ENCODE measurements around the gene PCBP4.
"Not testable (repeated sequence)": the region's sequence is repeated elsewhere in the genome, so short reads cannot be mapped to it uniquely, and the experiment has no call there.

PCBP4 gene

DNA sequence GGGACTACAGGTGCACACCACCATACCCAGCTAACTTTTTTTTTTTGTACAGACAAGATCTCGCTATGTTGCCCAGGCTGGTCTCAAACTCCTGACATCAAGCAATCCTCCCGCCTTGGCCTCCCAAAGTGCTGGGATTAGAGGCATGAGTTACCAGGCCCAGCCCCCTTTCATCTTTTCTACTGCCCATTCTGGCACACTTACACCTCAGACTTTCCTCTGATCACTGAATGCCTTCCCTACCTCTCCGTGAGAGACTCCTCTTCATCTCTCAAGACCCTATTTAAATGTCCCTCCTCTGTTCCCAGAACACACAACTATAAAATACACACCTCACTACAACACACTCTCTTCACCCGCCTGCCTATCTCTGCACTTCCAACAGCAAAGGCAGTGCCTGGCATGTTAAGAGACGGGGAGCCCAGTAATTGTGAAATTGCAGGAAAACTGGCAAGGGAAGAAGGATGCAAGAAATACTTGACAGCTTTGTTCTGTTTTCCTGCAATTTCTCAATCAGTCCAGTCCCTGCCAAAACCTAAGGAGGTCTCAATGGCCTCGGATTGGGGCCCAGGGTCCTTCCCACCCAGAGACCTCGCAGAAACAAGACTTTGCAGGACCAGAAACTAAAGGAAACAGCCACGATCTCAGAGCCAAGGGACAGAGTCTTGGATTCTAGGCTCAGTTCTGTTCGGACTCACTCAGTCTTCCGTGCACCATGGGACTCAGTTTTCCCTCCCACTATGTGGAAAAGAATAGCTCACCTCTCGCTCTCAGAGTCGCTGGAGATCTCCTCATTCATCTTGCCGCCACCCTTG lies 26.4 kb downstream of the PCBP4 start:
- DNase-seq (ENCODE audit: low read depth in 3 of 3) = no peak

DNA sequence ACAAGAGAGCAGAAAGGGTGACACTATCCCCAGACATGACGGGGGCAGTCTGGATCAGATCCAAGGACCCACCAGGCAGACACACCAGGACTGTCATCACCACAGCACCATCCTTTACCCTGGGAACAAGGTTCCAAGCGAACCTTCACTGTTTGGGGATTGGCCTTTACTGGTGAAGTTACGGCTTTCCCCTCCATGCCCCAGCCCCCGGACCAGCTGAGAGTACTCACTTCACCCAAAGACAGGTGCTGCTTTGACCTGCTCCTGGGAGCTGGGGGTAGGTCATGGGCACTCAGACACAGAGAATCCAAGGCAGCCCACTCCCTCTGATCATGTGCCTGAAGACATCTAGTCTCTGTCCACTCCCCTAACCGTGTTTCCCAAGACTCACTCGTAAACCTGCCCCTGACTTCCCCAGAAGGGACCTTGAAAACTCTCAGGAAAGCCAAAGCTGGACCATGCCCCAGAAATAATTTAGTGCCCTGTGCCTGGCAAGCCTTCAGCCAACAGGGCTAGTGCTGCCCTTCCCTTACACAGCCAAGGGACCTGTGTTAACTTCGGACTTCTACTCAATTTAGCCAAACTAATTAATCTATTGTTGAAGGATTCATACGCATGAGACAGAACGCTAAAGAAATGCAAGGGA lies 28.4 kb downstream of the PCBP4 start:
- DNase-seq (ENCODE audit: low read depth in 3 of 3) = no peak

DNA sequence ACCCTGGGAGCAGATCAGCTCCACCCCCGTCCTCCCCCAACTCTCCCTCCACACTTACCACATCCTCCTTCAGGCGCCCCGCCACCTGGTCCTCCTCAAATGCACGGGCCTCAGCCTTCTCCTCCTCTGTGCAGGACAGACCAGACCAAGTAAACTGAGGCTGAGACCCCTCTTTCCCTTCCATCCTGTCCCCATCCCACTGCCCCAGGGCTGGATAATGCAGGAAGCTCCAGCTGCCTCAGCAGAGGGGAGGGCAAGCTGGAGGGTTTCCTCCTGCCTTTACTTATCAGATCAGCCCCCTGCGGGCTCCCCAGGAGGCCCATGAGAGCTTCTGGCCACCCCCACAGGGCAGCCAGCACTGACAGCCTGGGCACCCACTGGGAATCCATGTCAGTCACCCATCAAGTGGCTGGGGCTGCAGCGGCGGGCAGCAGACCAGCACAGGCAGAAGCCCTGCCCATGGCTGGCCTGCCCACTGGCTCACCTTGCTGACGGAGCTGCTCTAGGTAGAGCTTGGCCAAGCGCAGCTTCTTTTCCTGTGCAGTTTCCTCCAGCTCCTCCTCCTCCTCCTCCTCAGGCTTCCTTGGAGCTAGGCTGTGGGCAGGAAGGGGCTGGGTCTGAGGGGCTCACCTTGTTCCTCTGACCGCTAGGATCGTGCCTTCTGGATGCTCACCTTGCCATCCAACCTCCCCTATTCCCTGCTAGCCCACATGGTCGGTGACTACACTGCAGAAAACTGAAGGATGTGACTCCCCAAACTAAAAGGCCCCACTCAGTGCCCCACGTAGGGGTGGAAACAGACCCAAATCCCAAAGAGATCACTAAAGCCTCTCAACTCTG lies 29.4 kb downstream of the PCBP4 start:
- no peak for DNase-seq (ENCODE audit: low read depth in 3 of 3)

DNA sequence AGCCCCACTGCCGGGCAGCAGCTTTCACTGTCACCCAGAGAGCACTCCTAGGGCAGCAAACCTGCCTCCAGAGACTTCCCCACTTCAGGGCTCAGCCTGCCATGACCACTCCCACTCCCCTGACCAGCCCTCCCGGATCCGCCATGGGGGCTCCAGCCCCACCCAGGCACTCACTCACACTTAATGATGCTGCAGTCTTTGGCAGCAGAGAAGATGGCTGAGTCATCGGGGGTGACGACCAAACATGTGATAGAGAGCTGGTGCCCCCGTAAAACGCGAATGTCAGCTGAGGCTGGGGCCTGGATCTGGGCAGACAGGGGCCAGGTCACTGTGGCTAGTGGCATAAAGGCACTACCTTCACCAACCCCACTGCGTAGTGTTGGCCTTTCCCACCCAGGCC lies 30.2 kb downstream of the PCBP4 start:
- DNase-seq (ENCODE audit: low read depth in 3 of 3) = no peak

DNA sequence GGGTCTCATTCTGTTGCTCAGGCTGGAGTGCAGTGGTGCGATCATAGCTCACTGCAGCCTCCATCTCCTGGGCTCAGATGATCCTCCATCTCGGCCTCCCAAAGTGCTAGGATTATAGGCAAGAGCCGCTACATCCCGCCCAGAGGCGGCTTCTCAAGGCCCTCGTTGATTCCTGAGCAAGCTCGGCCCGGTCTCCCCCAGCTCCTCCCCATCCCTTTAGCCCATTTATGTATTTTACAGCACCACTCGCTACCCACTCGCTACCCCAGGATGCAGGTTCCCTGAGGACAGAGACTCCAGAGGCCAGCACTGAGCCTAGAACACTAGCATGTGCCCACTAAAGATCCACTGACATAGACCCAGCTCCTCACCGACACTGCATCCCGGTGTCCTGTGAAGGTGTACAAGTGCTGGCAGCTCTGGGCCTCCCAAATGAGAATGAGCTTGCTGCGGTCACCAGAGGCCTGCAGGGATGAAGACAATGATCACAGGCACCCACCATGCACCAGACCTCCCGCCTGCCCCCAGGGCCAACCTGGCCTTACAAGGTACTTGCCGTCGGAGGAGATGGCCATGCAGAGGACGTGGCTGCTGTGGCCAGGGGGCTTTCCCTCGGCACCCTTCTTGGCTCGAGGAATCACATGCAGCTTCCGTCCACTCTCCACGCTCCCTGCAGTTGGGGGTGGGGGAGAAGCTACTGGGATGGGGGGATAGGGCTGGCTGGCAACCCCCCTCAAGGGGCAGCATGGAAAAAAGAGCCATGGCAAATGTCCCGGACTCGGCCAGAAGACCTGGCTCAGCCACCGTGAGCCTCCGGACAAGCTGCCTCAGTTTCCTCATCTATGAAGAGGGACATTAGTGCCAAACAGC lies 31.1 kb downstream of the PCBP4 start:
- no peak for DNase-seq (ENCODE audit: low read depth in 3 of 3)

DNA sequence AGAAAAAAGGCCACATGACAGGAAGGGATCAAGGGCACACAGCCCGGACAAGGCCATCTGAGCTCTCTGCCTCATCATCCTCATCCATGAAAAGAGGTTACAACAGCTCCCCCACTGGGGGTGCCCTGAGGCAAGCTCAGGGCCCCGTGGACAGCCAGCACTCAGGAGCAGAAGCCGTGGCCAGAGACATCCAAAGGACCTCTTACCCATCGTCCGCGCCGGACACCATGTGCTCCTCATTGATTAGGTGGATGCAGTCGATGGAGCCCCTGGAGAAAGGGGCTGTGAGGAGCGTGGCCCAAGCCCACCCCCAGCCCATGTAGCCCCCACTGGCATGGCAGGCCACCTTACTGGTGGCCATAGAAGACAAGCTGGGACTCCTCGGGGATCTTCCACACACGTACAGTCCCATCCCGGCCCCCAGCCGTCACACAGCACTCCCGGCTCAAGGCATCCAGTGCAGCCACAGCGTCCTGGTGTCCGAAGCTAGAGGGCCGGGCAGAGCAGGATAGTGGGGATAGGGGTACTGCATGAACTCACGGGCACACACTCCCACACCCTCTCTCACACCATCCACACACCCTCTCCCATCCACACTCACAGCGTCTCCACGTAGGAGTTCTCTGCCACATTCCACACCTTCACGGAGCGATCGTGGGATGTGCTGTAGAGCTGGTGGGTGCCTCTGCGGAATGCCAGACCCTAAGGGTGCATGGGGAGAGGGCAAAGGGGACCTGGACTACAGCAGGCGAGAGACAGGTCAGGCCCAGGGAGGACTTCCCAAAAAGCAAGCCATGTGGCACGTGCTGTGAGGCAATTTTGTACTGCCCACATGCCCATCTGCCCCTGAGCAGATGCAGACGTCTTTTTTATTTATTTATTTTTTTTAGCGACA lies 32.0 kb downstream of the PCBP4 start:
- no peak for DNase-seq (ENCODE audit: low read depth in 3 of 3)

DNA sequence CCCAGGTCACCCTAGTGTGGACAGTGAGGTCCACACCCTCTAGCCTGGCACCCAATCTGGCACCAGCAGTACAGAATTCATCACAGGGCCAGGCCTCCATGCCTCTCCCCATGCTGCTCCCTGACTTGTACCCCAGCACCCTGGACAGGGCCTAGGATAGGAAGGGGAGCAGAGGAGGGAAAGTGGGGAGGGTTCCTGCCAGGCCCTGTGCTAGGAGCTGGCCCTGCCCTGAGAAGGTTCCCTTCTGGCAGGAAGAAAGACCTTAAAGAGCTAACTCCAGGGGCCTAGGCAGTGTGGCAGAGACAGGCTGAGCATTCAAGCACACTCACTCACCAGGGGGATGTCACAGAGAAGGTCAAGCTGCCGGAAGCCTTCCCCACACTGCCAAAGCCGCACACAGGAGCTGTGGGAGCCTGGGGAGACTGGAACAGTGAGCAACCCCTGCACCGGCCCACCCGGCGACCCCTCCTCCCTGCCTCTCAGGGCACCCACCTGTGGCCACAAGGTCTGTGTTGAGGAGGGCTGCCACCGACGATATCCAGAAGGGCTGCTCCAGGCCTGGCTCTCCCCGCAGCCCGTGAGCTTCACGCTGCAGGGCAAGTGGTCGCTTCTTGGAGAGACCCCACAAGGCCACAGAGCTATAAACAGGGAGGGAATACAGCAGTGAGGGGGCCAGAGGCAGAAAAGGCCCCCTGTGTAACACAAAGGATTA lies 33.0 kb downstream of the PCBP4 start:
- DNase-seq (ENCODE audit: low read depth in 3 of 3) = no peak

DNA sequence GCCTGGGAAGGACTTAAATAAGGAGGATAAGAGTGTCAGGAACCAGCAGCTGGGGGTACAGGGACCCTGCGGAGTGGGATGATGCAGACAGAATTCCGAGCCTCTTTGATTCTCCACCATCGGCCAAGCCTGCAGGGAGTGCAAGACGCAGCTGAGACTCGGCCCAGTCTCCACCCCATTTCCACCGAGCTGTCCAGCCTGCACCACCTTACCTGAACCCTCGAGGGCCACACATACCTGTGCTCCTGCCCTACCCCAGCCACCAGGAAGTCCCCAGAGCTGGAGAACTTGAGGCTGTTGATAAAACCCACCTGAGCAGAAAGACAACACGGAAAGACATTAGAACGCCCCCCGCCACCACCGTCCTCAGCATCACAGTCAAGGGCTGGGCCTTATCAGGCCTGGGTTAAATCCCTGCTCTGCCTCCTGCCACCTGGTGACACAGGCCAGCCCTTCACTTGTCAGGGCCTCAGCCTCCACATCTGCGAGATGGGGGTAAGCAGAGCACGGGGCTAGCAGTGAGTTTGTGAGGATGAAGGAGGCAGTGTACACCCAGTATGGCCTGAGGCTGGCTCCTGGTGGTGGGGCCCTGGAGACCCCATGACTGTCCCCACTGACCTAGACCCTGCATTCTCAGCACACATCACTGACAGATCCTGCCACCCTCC lies 33.6 kb downstream of the PCBP4 start:
- no peak for DNase-seq (ENCODE audit: low read depth in 3 of 3)

DNA sequence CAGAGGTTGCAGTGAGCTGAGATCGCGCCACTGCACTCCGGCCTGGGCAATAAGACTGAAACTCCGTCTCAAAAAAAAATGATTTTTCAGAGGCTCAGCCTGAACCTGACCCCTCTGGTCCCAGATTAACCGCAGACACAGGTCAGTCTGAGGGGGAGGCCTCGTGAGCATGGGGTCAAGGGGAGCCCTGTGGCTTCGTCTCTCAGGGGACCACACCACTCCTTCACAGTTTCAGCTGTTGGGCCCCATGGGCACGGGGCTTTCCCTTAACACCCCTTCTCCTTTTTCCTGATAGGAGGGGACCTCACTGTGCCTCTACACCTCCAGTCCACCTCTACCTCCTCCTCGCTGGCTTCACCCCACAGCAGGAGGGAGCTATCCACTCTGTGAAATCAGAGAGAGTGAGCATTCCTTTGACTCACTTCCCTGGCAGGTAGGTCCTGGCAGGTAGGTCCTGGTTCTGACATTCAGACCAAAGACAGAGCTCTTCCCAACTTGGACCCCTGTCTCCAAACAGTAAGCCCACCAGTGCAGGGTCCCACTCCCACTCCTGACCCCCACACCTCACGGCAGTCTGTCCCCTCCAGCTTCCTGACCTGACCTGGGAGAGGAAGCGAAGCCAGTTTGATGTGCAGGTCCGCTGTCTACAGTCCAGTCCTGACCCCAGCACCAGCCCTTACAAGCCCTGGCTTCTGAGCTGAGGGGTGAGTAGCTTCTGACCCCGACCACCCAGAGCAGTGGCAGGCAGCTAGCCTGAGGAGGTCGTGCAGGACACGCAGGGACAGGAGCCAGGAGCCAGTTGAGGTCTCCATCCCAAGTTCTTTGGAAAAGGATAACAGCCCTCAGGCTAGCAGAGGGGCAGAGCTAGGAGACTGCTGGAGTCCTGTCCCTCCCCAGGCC lies 34.5 kb downstream of the PCBP4 start:
- DNase-seq (ENCODE audit: low read depth in 3 of 3) = no peak

DNA sequence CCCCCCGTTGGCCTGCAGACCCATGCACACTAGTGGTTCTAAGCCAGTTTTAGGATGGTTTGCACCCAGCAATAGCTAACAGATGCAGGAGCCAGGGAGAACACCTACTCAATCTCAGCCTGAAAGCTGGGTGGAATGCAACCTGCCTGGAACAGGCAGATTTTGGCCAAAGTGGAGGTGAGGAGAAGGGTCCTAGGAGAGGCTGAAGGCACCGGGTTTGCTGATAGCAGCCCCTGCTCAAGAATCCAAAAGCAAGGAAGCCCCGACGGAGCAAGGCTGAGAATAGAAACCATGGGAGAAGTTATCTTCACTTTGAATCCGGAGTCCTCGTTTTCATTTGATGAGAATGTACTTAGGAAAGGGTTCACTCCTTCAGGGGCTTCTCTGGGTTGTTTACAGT lies 35.5 kb downstream of the PCBP4 start:
- DNase-seq (ENCODE audit: low read depth in 3 of 3) = no peak

DNA sequence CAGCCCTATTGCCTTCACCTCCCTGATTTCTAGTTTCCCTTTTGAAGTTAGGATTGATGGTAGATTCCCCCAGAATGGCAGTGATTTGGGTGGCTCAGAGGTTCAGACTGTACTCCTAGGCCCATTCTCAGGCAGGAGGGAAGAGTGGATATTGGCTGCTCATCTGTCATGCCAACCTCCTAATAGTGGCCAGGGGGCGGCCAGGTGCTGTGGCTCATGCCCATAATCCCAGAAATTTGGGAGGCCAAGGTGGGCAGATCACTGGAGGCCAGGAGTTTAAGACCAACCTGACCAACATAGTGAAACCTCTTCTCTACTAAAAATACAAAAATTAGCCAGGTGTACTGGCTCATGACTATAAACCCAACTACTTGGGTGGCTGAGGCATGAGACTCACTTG lies 36.8 kb downstream of the PCBP4 start:
- DNase-seq (ENCODE audit: low read depth in 3 of 3) = no peak

DNA sequence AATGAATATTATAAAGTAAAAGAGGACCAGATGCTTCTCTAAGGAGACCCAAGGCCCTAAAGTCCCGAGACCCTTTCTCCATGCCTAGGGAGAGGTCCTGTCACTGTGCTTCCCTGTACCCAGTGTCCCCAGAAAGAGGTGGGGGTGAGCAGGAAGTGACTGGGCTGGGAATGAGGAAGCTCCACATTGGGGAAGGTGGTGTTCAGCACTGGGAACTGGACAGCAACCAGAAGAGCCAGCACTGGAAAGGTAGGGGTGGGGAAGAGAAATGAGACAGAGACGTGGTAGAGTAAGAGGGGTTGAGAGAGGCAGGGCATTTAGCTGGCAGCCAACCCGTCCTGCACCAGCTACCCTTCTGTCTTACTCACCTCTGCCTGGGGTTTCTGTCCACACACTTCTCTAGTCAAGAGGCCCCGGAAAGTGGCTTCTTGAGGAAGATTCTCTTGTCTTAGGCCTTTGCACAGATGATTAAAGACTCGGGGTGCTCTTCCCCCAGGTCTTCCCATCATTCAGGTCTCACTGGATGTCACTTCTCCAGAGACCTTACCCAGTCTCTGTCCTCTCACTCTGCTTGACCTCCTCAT lies 37.7 kb downstream of the PCBP4 start:
- DNase-seq (ENCODE audit: low read depth in 3 of 3) = no peak

DNA sequence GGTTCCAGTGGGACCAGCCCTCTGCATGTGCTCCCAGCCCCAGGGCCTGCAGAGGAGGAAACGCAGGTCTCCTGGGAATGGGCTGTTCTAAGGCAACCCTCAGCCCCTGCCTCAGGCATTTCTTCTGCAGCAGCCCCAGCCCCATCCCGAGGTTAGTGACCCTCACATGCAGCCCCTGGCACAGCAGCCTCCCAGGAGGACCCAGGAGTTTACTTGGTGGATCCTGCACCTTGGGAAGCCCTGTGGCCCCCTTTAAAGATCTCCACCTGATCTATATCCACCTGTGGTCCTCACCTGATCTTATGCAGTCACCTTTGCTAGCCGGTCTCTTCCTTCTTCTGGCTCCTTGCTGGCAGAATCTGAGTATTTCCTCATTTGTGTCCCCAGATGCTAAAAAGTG lies 38.3 kb downstream of the PCBP4 start:
- not testable (repeated sequence) for DNase-seq (ENCODE audit: low read depth in 3 of 3)

DNA sequence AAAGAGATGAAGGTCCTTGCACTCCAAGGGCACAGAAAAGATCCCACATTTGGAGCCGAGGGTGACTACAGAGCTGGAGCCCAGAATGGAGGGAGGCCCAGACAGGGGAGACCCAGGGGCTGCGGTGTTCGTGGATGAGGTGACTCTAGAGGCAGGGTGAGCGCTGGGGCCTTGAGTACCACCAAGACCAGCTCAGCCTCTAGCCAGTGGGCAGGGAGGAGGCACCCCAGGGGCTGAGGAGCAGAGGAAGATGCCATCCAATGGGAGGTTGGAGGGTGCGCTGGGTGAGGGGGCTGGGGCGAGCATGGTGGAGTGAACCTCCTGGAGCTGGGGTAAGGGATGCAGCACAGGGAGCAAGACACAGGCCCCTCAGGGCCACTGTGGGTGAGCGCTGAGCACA lies 38.8 kb downstream of the PCBP4 start:
- DNase-seq (ENCODE audit: low read depth in 3 of 3) = no peak

DNA sequence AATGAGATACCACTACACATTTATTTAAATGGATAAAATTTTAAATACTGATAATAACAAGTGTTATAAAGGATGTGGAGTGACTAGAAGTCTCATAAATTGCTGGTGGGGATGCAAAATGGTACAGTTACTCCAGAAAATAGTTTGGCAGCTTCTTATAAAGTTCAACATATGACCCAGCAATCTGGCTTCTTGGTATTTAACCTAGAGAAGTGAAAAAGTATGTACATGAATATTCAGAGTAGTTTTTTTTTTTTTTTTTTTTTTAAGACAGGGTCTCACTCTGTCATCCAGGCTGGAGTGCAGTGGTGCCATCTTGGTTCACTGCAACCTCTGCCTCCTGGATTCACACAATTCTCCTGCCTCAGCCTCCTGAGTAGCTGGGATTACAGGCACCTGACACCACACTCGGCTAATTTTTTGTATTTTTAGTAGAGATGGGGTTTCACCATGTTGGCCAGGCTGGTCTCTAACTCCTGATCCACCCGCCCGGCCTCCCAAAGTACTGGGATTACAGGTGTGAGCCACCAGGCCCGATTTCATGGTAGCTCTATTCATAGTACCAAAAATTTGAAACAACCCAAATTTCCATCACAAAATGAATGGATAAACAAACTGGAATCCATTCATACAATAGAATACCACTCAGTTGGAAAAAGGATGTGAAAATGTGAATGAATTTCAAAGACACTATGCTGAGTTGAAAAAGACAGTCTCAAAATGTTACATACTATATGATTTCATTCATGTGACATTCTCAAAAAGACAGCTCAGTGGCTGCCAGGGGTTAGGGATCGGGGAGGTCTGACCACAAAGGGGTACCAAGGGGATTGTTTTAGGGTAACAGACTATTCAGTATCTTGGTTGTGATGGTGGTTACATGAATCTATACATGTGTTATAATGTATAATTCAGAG lies 39.9 kb downstream of the PCBP4 start:
- DNase-seq (ENCODE audit: low read depth in 3 of 3) = no peak

DNA sequence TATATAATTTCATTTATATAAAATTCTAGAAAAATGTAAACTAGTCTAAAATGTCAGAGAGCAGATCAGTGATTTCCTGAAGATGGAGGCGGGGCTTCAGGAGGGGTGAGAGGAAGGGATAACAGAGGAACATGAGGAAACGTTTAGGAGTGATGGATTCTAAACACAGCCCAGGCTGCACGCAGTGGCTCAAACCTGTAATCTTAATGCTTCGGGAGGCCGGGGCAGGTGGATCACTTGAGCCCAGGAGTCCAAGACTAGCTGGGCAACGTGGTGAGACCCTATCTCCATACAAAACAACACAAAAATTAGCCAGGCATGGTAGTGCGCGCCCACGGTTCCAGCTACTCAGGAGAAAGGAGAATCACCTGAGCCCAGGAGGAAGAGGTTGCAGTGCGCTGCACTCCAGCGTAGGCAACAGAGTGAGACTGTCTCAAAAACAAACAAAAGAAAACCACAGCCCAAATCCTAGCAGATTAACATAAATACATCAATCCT lies 46.1 kb downstream of the PCBP4 start:
- no peak for DNase-seq (ENCODE audit: low read depth in 3 of 3)

DNA sequence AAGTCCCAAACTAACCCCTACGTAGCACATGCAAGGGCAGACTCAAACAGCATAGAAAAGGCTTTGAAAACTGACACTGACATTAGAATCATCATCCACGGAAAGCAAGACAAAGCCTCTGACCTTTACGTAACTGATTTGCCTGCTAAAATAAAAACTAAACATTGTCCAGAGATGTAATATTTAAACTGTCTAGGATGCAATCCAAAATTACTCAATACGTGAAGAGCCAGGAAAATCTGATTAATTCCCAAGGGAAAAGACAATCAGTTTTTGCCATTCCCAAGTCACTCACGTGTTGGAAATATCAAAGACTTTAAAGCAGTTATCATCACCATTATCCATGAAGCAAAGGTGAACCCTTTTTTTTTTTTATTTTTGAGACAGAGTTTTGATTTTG lies 50.8 kb downstream of the PCBP4 start:
- no peak for DNase-seq (ENCODE audit: low read depth in 3 of 3)

Data from stimulated activated CD4-positive, alpha-beta T cell treated with anti-CD3 and anti-CD28 coated beads, TNF-alpha, amount 100 ng/mL, for 4 hours (primary cell).